GM12878 (cell line): Measurements from ENCODE around the gene LTBP2.

Source experiments
- BRCA1 ChIP-seq: IDR thresholded peaks from 2 replicates; pipeline ENCODE4 v1.6.1; 2011; ENCODE audit warnings: low read depth, low read length, improper control_type of control experiment
- CBX5 ChIP-seq: sonication (generic); IDR thresholded peaks from 2 replicates; pipeline ENCODE4 v1.6.1; 2016; ENCODE audit warnings: low read depth, moderate library complexity, mild to moderate bottlenecking, inconsistent platforms
- EGR1 ChIP-seq, 2 experiments: IDR thresholded peaks; 1 replicate in 1 of 2; 2 replicates in 1 of 2; pipeline ENCODE4 v1.6.1; 2011 to 2012; ENCODE audit warnings: low read depth in 2 of 2, low read length in 2 of 2, borderline replicate concordance in 1 of 2, mild to moderate bottlenecking in 1 of 2, moderate library complexity in 1 of 2
- EZH2 ChIP-seq: IDR thresholded peaks from 2 replicates; pipeline ENCODE4 v1.6.1; 2012; ENCODE audit warnings: low read depth, mild to moderate bottlenecking, control low read depth, inconsistent platforms, low read length, borderline replicate concordance; ENCODE audit not compliant: control insufficient read depth
- FOS ChIP-seq: IDR thresholded peaks from 3 replicates; pipeline ENCODE4 v1.6.1; 2011; ENCODE audit warnings: borderline replicate concordance; ENCODE audit not compliant: insufficient read length; ENCODE audit errors: extremely low read depth
- FOXM1 ChIP-seq: IDR thresholded peaks from 2 replicates; pipeline ENCODE4 v1.6.1; 2012; ENCODE audit warnings: low read depth, mild to moderate bottlenecking, inconsistent platforms, low read length, moderate library complexity
- MXI1 ChIP-seq: fragments of 150-350 bp; IDR thresholded peaks from 2 replicates; pipeline ENCODE4 v1.6.1; 2011; ENCODE audit warnings: low read depth, mild to moderate bottlenecking, inconsistent platforms, low read length, improper control_type of control experiment
- POLR2AphosphoS5 ChIP-seq: IDR thresholded peaks from 2 replicates; pipeline ENCODE4 v1.6.1; 2011; ENCODE audit warnings: mild to moderate bottlenecking, low read length, inconsistent platforms
- RCOR1 ChIP-seq: conservative IDR thresholded peaks from 2 replicates; pipeline ENCODE4 v1.6.1; 2012; ENCODE audit warnings: low read depth, low read length, improper control_type of control experiment
- TBL1XR1 ChIP-seq: IDR thresholded peaks from 2 replicates; pipeline ENCODE4 v1.6.1; 2012; ENCODE audit warnings: low read depth, low read length, improper control_type of control experiment
- USF1 ChIP-seq: IDR thresholded peaks from 2 replicates; pipeline ENCODE4 v1.6.1; 2011; ENCODE audit warnings: borderline replicate concordance, low read depth, mild to moderate bottlenecking, moderate library complexity, mixed read lengths, low read length; ENCODE audit not compliant: insufficient read depth; ENCODE audit errors: extremely low read length
- TF ChIP-seq, protein P1 (sequence below): fragments of 450-650 bp; IDR thresholded peaks from 2 replicates; pipeline ENCODE4 v1.6.1; 2017; ENCODE audit warnings: mild to moderate bottlenecking
- TF ChIP-seq, protein P2 (sequence below), 3 experiments: IDR thresholded peaks in 2 of 3; conservative IDR thresholded peaks in 1 of 3; 2 replicates each; pipeline ENCODE4 v1.5.1; 2011; ENCODE audit warnings: low read depth in 3 of 3, low read length in 3 of 3, mild to moderate bottlenecking in 3 of 3, control low read depth in 2 of 3, moderate library complexity in 2 of 3, inconsistent platforms in 1 of 3, mixed read lengths in 1 of 3; ENCODE audit not compliant: control insufficient read depth in 2 of 3, insufficient read depth in 1 of 3; ENCODE audit errors: extremely low read depth in 1 of 3
- TF ChIP-seq, protein P3 (sequence below): fragments of 450-650 bp; IDR thresholded peaks from 2 replicates; pipeline ENCODE4 v1.6.1; 2017; ENCODE audit warnings: mild to moderate bottlenecking, low read depth, inconsistent platforms; ENCODE audit not compliant: poor library complexity, severe bottlenecking

- no peak for TF ChIP-seq TBL1XR1
- TF ChIP-seq, protein P1, sequence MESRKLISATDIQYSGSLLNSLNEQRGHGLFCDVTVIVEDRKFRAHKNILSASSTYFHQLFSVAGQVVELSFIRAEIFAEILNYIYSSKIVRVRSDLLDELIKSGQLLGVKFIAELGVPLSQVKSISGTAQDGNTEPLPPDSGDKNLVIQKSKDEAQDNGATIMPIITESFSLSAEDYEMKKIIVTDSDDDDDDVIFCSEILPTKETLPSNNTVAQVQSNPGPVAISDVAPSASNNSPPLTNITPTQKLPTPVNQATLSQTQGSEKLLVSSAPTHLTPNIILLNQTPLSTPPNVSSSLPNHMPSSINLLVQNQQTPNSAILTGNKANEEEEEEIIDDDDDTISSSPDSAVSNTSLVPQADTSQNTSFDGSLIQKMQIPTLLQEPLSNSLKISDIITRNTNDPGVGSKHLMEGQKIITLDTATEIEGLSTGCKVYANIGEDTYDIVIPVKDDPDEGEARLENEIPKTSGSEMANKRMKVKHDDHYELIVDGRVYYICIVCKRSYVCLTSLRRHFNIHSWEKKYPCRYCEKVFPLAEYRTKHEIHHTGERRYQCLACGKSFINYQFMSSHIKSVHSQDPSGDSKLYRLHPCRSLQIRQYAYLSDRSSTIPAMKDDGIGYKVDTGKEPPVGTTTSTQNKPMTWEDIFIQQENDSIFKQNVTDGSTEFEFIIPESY = no peak
- no peak for TF ChIP-seq EZH2
- no peak for TF ChIP-seq MXI1
- TF ChIP-seq CBX5 = no peak
- TF ChIP-seq POLR2AphosphoS5 = no peak
- TF ChIP-seq FOXM1 = no peak
- TF ChIP-seq, protein P2, sequence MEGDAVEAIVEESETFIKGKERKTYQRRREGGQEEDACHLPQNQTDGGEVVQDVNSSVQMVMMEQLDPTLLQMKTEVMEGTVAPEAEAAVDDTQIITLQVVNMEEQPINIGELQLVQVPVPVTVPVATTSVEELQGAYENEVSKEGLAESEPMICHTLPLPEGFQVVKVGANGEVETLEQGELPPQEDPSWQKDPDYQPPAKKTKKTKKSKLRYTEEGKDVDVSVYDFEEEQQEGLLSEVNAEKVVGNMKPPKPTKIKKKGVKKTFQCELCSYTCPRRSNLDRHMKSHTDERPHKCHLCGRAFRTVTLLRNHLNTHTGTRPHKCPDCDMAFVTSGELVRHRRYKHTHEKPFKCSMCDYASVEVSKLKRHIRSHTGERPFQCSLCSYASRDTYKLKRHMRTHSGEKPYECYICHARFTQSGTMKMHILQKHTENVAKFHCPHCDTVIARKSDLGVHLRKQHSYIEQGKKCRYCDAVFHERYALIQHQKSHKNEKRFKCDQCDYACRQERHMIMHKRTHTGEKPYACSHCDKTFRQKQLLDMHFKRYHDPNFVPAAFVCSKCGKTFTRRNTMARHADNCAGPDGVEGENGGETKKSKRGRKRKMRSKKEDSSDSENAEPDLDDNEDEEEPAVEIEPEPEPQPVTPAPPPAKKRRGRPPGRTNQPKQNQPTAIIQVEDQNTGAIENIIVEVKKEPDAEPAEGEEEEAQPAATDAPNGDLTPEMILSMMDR (IDR thresholded peaks at IDR 0.05 in 2 of 3, conservative IDR thresholded peaks at IDR 0.05 in 1 of 3; ENCODE audit: control insufficient read depth in 2 of 3, extremely low read depth in 1 of 3, insufficient read depth in 1 of 3, low read depth in 3 of 3, low read length in 3 of 3) = no peak
- TF ChIP-seq, protein P3, sequence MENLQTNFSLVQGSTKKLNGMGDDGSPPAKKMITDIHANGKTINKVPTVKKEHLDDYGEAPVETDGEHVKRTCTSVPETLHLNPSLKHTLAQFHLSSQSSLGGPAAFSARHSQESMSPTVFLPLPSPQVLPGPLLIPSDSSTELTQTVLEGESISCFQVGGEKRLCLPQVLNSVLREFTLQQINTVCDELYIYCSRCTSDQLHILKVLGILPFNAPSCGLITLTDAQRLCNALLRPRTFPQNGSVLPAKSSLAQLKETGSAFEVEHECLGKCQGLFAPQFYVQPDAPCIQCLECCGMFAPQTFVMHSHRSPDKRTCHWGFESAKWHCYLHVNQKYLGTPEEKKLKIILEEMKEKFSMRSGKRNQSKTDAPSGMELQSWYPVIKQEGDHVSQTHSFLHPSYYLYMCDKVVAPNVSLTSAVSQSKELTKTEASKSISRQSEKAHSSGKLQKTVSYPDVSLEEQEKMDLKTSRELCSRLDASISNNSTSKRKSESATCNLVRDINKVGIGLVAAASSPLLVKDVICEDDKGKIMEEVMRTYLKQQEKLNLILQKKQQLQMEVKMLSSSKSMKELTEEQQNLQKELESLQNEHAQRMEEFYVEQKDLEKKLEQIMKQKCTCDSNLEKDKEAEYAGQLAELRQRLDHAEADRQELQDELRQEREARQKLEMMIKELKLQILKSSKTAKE = no peak
- TF ChIP-seq FOS = no peak
- no peak for TF ChIP-seq BRCA1
- no peak for TF ChIP-seq EGR1 (IDR thresholded peaks at IDR 0.05; ENCODE audit: borderline replicate concordance in 1 of 2, low read depth in 2 of 2, low read length in 2 of 2)
- TF ChIP-seq RCOR1 = no peak
- no peak for TF ChIP-seq USF1
Observed at GRCh38 chr14:74577948-74578275, 34.1 kb downstream of the LTBP2 start.
